Right atrium auricular region (tissue), 2 donors: Measurements from ENCODE around the gene BRPF3. TPM values are rescaled to one million over a fixed set of nuclear protein-coding genes. Genes with fewer than 3 reads are reported as not detected.

ENCODE experiments used
- DNase-seq: peaks from one replicate; pipeline ENCODE4 v3.0.0-alpha.2; 2019; ENCODE audit warnings: low spot score
- H3K27ac ChIP-seq, 2 donors: fragments of 200-600 bp; sonication (generic); 1 replicate in 1 of 2; 2 replicates in 1 of 2; pipeline ENCODE4 v1.5.1; 2016 to 2019
- H3K27me3 ChIP-seq, 2 donors: fragments of 200-600 bp; sonication (generic); one replicate each; pipeline versions ENCODE4 v1.5.1 to v1.6.0; 2017 to 2019
- H3K36me3 ChIP-seq: fragments of 200-600 bp; sonication (generic); one replicate; pipeline ENCODE4 v1.5.1; 2016
- H3K4me1 ChIP-seq, 2 donors: fragments of 200-600 bp; sonication (generic); one replicate each; pipeline versions ENCODE4 v1.5.1 to v1.6.0; 2017 to 2019
- H3K4me3 ChIP-seq, 2 donors: fragments of 200-600 bp; sonication (generic); 1 replicate in 1 of 2; 2 replicates in 1 of 2; pipeline ENCODE4 v1.5.1; 2017 to 2019; ENCODE audit warnings: mild to moderate bottlenecking in 1 of 2, moderate library complexity in 1 of 2
- H3K9me3 ChIP-seq, 2 donors: fragments of 200-600 bp; sonication (generic); one replicate each; pipeline ENCODE4 v1.5.1; 2019
- CTCF ChIP-seq, 2 donors: fragments of 200-600 bp; sonication (generic); IDR thresholded peaks; one replicate each; pipeline ENCODE4 v1.5.1; 2019; ENCODE audit warnings: antibody characterized with exemption in 2 of 2
- total RNA-seq, 2 donors: library from RNA; depleted of rRNA; stranded (reverse); fragments of >200 nt; gene quantifications; one replicate each; pipeline ENCODE4 v1.1.0, GENCODE V29; 2016

The BRPF3 gene
- total RNA-seq, 2 donors from 2014 or later: 17.5 to 23.4 TPM

GRCh38 chr6:36249536-36249935 lies 53.0 kb downstream of the BRPF3 start:
- DNase-seq: no peak
- no peaks in the 10 kb centered on the region for H3K4me1 ChIP-seq
- no peaks in the 10 kb centered on the region for H3K9me3 ChIP-seq
- H3K4me3 ChIP-seq: no peak overlapping the region
- H3K27me3 ChIP-seq: no peaks in the 10 kb centered on the region
- H3K36me3 ChIP-seq: no peaks in the 10 kb centered on the region
- H3K27ac ChIP-seq: no peak overlapping the region
- no peak for TF ChIP-seq CTCF (IDR thresholded peaks at IDR 0.05)

GRCh38 chr6:36252005-36252404 lies 55.5 kb downstream of the BRPF3 start:
- H3K27me3 ChIP-seq: no peaks in the 10 kb centered on the region
- DNase-seq: no peak
- H3K27ac ChIP-seq: no peak overlapping the region
- H3K4me3 ChIP-seq: no peak overlapping the region
- no peaks in the 10 kb centered on the region for H3K9me3 ChIP-seq
- H3K36me3 ChIP-seq: no peaks in the 10 kb centered on the region
- no peaks in the 10 kb centered on the region for H3K4me1 ChIP-seq
- no peak for TF ChIP-seq CTCF (IDR thresholded peaks at IDR 0.05)

- no peaks in the 10 kb centered on the region for H3K36me3 ChIP-seq
- no peaks in the 10 kb centered on the region for H3K27me3 ChIP-seq
- TF ChIP-seq CTCF (IDR thresholded peaks at IDR 0.05): no peak
Observed at GRCh38 chr6:36263390-36264000, 67.0 kb downstream of the BRPF3 start.

GRCh38 chr6:36265744-36266143 lies 69.2 kb downstream of the BRPF3 start:
- Histone ChIP-seq H3K9me3 (peaks cover 0 to 10% of the 10 kb centered on the region in 2 donors), H3K4me1 (no peaks in the 10 kb centered on the region), H3K27ac (no peak overlapping the region), H3K27me3 (no peaks in the 10 kb centered on the region), H3K36me3 (no peaks in the 10 kb centered on the region), H3K4me3 (no peak overlapping the region)
- DNase-seq: no peak
- no peak for TF ChIP-seq CTCF (IDR thresholded peaks at IDR 0.05)

More at GRCh38 chr6:36263390-36264000, 67.0 kb downstream of the BRPF3 start:
- Histone ChIP-seq H3K27ac (no peak overlapping the region), H3K4me1 (no peaks in the 10 kb centered on the region), H3K4me3 (no peak overlapping the region), H3K9me3 (peaks cover 0 to 10% of the 10 kb centered on the region in 2 donors)
- DNase-seq: no peak

GRCh38 chr6:36266913-36267644 lies 70.5 kb downstream of the BRPF3 start:
- no peak overlapping the region for H3K4me3 ChIP-seq
- DNase-seq: no peak
- H3K4me1 ChIP-seq: no peaks in the 10 kb centered on the region
- no peak overlapping the region for H3K27ac ChIP-seq
- no peaks in the 10 kb centered on the region for H3K36me3 ChIP-seq
- H3K27me3 ChIP-seq: no peaks in the 10 kb centered on the region
- TF ChIP-seq CTCF (IDR thresholded peaks at IDR 0.05): no peak
- H3K9me3 ChIP-seq: peaks cover 0 to 10% of the 10 kb centered on the region in 2 donors
